DND-41 (cell line): ENCODE results near the gene CD79A.

Experiments
- ATAC-seq: fragments of 200-7000 bp; cut with Tn5 transposase; 3 replicates; pipeline ENCODE4 v1.9.1; 2021; ENCODE audit warnings: low read depth; ENCODE audit not compliant: insufficient read depth
- DNase-seq: peaks from one replicate; pipeline ENCODE4 v3.0.0-alpha.2; 2020
- H2AFZ ChIP-seq: 2 replicates; pipeline ENCODE4 v1.6.0; 2012; ENCODE audit warnings: low read depth, low read length
- H3K27ac ChIP-seq: 2 replicates; pipeline ENCODE4 v1.5.1; 2012; ENCODE audit warnings: low read length, inconsistent platforms
- H3K27me3 ChIP-seq: fragments of 200-600 bp; sonication (generic); 2 replicates; pipeline ENCODE4 v1.6.0; 2012; ENCODE audit warnings: low read length, mild to moderate bottlenecking, inconsistent platforms; ENCODE audit not compliant: insufficient read depth, poor library complexity
- H3K36me3 ChIP-seq: 2 replicates; pipeline ENCODE4 v1.5.1; 2012; ENCODE audit warnings: low read length, inconsistent platforms; ENCODE audit not compliant: insufficient read depth
- H3K4me1 ChIP-seq: 2 replicates; pipeline ENCODE4 v1.5.1; 2012; ENCODE audit warnings: mild to moderate bottlenecking, low read length; ENCODE audit not compliant: insufficient read depth
- H3K4me2 ChIP-seq: 2 replicates; pipeline ENCODE4 v1.6.0; 2012; ENCODE audit warnings: mild to moderate bottlenecking, moderate library complexity, low read length, inconsistent platforms; ENCODE audit not compliant: insufficient read depth
- H3K4me3 ChIP-seq, 2 experiments: fragments of 200-600 bp in 1 of 2; shearing (Covaris generic) in 1 of 2; 2 replicates each; pipeline ENCODE4 v1.5.1; 2012 to 2016; ENCODE audit warnings: inconsistent platforms in 2 of 2, low read length in 2 of 2, mild to moderate bottlenecking in 2 of 2, low read depth in 1 of 2, moderate library complexity in 1 of 2
- H3K79me2 ChIP-seq: 2 replicates; pipeline ENCODE4 v1.6.0; 2012; ENCODE audit warnings: low read length, inconsistent platforms; ENCODE audit not compliant: insufficient read depth
- H3K9ac ChIP-seq: 2 replicates; pipeline ENCODE4 v1.6.0; 2012; ENCODE audit warnings: low read depth, mild to moderate bottlenecking, inconsistent platforms, low read length, moderate library complexity
- H3K9me3 ChIP-seq: 2 replicates; pipeline ENCODE4 v1.5.1; 2012; ENCODE audit warnings: low read length, moderate library complexity, mild to moderate bottlenecking, inconsistent platforms; ENCODE audit not compliant: insufficient read depth, severe bottlenecking
- H4K20me1 ChIP-seq: 2 replicates; pipeline ENCODE4 v1.6.0; 2012; ENCODE audit warnings: low read length; ENCODE audit not compliant: insufficient read depth
- CTCF ChIP-seq: IDR thresholded peaks from 2 replicates; pipeline ENCODE4 v1.5.1; 2012; ENCODE audit warnings: borderline replicate concordance, low read length, moderate library complexity, mild to moderate bottlenecking; ENCODE audit not compliant: poor library complexity, severe bottlenecking; ENCODE audit errors: extremely low read depth
- EZH2 ChIP-seq: IDR thresholded peaks from 3 replicates; pipeline ENCODE4 v1.6.1; 2012; ENCODE audit warnings: borderline replicate concordance, low read depth, mild to moderate bottlenecking, moderate library complexity, low read length, inconsistent platforms; ENCODE audit not compliant: severe bottlenecking

The CD79A gene

GRCh38 chr19:41904118-41904870 lies 27.2 kb downstream of the CD79A start:
- Histone ChIP-seq H2AFZ (no peak overlapping the region), H3K36me3 (peaks cover 95% of the 10 kb centered on the region), H3K9ac (no peak overlapping the region), H3K27ac (no peak overlapping the region), H3K27me3 (no peaks in the 10 kb centered on the region), H3K4me3 (no peak overlapping the region), H3K9me3 (no peaks in the 10 kb centered on the region), H4K20me1 (peaks cover 44% of the 10 kb centered on the region), H3K4me2 (no peak overlapping the region), H3K79me2 (no peaks in the 10 kb centered on the region), H3K4me1 (no peaks in the 10 kb centered on the region)
- DNase-seq: no peak
- no peak for ATAC-seq
- TF ChIP-seq EZH2: no peak
- no peak for TF ChIP-seq CTCF

- Histone ChIP-seq H3K79me2 (no peaks in the 10 kb centered on the region), H3K9me3 (no peaks in the 10 kb centered on the region), H3K4me1 (no peaks in the 10 kb centered on the region), H3K4me2 (no peak overlapping the region), H3K27me3 (no peaks in the 10 kb centered on the region), H3K9ac (no peak overlapping the region), H3K4me3 (no peak overlapping the region), H3K36me3 (peaks cover 92% of the 10 kb centered on the region), H4K20me1 (peaks cover 52% of the 10 kb centered on the region), H3K27ac (no peak overlapping the region), H2AFZ (no peak overlapping the region)
- TF ChIP-seq EZH2: no peak
- TF ChIP-seq CTCF: no peak
- no peak for DNase-seq
- ATAC-seq: no peak
Observed at GRCh38 chr19:41905273-41906002, 28.4 kb downstream of the CD79A start.

GRCh38 chr19:41906271-41906670 lies 29.2 kb downstream of the CD79A start:
- Histone ChIP-seq H3K36me3 (peaks cover 87% of the 10 kb centered on the region), H3K4me2 (no peak overlapping the region), H3K4me1 (no peaks in the 10 kb centered on the region), H3K4me3 (no peak overlapping the region), H3K79me2 (no peaks in the 10 kb centered on the region), H3K27me3 (no peaks in the 10 kb centered on the region), H3K27ac (no peak overlapping the region), H3K9me3 (no peaks in the 10 kb centered on the region), H3K9ac (no peak overlapping the region), H2AFZ (no peak overlapping the region), H4K20me1 (peaks cover 56% of the 10 kb centered on the region)
- DNase-seq (no peak), ATAC-seq (no peak)
- no peak for TF ChIP-seq CTCF
